WTC11 (cell line): ENCODE measurements around the gene TCF7L2. TPM values are rescaled to one million over a fixed set of nuclear protein-coding genes. Genes with fewer than 3 reads are reported as not detected.

Source experiments
- ATAC-seq: fragments of 200-7000 bp; cut with Tn5 transposase; 2 replicates; pipeline ENCODE4 v1.10.0; 2021; ENCODE audit warnings: mild to moderate bottlenecking, moderate library complexity
- CTCF ChIA-PET: fragments of 300-600 bp; sonication (Branson Sonifier 250); formaldehyde crosslinking; loops from one replicate; lab custom pipeline; 2021; ENCODE audit warnings: antibody characterized with exemption; lab: Charles Lee
- POLR2A ChIA-PET: fragments of 350-600 bp; sonication (Branson Sonifier 250); formaldehyde crosslinking; loops from one replicate; lab custom pipeline; 2021; ENCODE audit warnings: antibody characterized with exemption; lab: Charles Lee
- DNase-seq: peaks from one replicate; pipeline ENCODE4 v3.0.0; 2021; ENCODE audit warnings: low spot score
- H3K27ac Mint-ChIP-seq: 2 replicates; pipeline ENCODE4 v1.8.0; 2021; ENCODE audit warnings: mixed read lengths
- H3K27me3 Mint-ChIP-seq: 2 replicates; pipeline ENCODE4 v1.8.0; 2021; ENCODE audit warnings: low read depth, mild to moderate bottlenecking, moderate library complexity, mixed read lengths
- H3K36me3 Mint-ChIP-seq: 2 replicates; pipeline ENCODE4 v1.8.0; 2021; ENCODE audit warnings: mixed read lengths
- H3K4me1 Mint-ChIP-seq: 2 replicates; pipeline ENCODE4 v1.8.0; 2022; ENCODE audit warnings: mixed read lengths
- H3K4me3 Mint-ChIP-seq: 2 replicates; pipeline ENCODE4 v1.8.0; 2021; ENCODE audit warnings: mild to moderate bottlenecking, moderate library complexity, mixed read lengths
- H3K9me3 Mint-ChIP-seq: 2 replicates; pipeline ENCODE4 v1.8.0; 2021; ENCODE audit warnings: mixed read lengths
- CBFB ChIP-seq: sonication (generic); formaldehyde crosslinking; IDR thresholded peaks from 2 replicates; pipeline ENCODE4 v1.8.1; 2022; ENCODE audit warnings: mild to moderate bottlenecking, low read depth, missing genetic modification reagents
- E2F5 ChIP-seq: sonication (generic); formaldehyde crosslinking; IDR thresholded peaks from 2 replicates; pipeline ENCODE4 v1.8.1; 2022; ENCODE audit warnings: mild to moderate bottlenecking, moderate library complexity, missing genetic modification reagents
- EMX1 ChIP-seq: fragments of 250-450 bp; sonication (Bioruptor Pico); IDR thresholded peaks from 2 replicates; pipeline ENCODE4 v1.8.0; 2021; ENCODE audit warnings: mild to moderate bottlenecking
- GABPB1 ChIP-seq: sonication (generic); formaldehyde crosslinking; IDR thresholded peaks from 2 replicates; pipeline ENCODE4 v1.8.1; 2023; ENCODE audit warnings: mild to moderate bottlenecking, missing genetic modification reagents
- IRF2 ChIP-seq: sonication (generic); formaldehyde crosslinking; IDR thresholded peaks from 2 replicates; pipeline ENCODE4 v1.8.0; 2022; ENCODE audit warnings: low read depth, missing genetic modification reagents, borderline replicate concordance
- MAX ChIP-seq: sonication (generic); formaldehyde crosslinking; IDR thresholded peaks from 2 replicates; pipeline ENCODE4 v1.8.0; 2022; ENCODE audit warnings: mild to moderate bottlenecking, missing genetic modification reagents
- MXD4 ChIP-seq: fragments of 250-450 bp; sonication (Bioruptor Pico); IDR thresholded peaks from 2 replicates; pipeline ENCODE4 v1.8.0; 2021; ENCODE audit warnings: mild to moderate bottlenecking, moderate library complexity, borderline replicate concordance
- NR3C1 ChIP-seq: sonication (generic); formaldehyde crosslinking; conservative IDR thresholded peaks from 2 replicates; pipeline ENCODE4 v1.8.1; 2023; ENCODE audit warnings: low read depth, mild to moderate bottlenecking, missing genetic modification reagents
- PRRX2 ChIP-seq: fragments of 250-450 bp; sonication (Bioruptor Pico); IDR thresholded peaks from 2 replicates; pipeline ENCODE4 v1.8.0; 2021; ENCODE audit warnings: mild to moderate bottlenecking
- RELA ChIP-seq: sonication (generic); formaldehyde crosslinking; IDR thresholded peaks from 2 replicates; pipeline ENCODE4 v1.8.1; 2022; ENCODE audit warnings: missing genetic modification reagents, mild to moderate bottlenecking, borderline replicate concordance
- SOX15 ChIP-seq: fragments of 250-450 bp; sonication (Bioruptor Pico); IDR thresholded peaks from 2 replicates; pipeline ENCODE4 v1.9.0; 2021; ENCODE audit warnings: mild to moderate bottlenecking
- TCF7 ChIP-seq: sonication (generic); formaldehyde crosslinking; IDR thresholded peaks from 2 replicates; pipeline ENCODE4 v1.8.0; 2022; ENCODE audit warnings: mild to moderate bottlenecking, low read depth, missing genetic modification reagents, moderate library complexity
- TEAD1 ChIP-seq: sonication (generic); formaldehyde crosslinking; IDR thresholded peaks from 2 replicates; pipeline ENCODE4 v1.8.0; 2022; ENCODE audit warnings: mild to moderate bottlenecking, missing genetic modification reagents
- ZBTB21 ChIP-seq: sonication (generic); formaldehyde crosslinking; IDR thresholded peaks from 2 replicates; pipeline ENCODE4 v1.8.1; 2023; ENCODE audit warnings: mild to moderate bottlenecking, missing genetic modification reagents, borderline replicate concordance
- ZBTB43 ChIP-seq: sonication (generic); formaldehyde crosslinking; IDR thresholded peaks from 2 replicates; pipeline ENCODE4 v1.8.1; 2023; ENCODE audit warnings: mild to moderate bottlenecking, missing genetic modification reagents
- ZNF121 ChIP-seq: sonication (generic); formaldehyde crosslinking; IDR thresholded peaks from 2 replicates; pipeline ENCODE4 v1.8.0; 2023; ENCODE audit warnings: missing genetic modification reagents
- ZNF232 ChIP-seq: sonication (generic); formaldehyde crosslinking; IDR thresholded peaks from 2 replicates; pipeline ENCODE4 v1.8.0; 2022; ENCODE audit warnings: mild to moderate bottlenecking, missing genetic modification reagents
- total RNA-seq: library from RNA; stranded (reverse); gene quantifications from 3 replicates; pipeline ENCODE4 v1.2.3, GENCODE V29; 2021
- TF ChIP-seq, protein P1 (sequence below): sonication (generic); formaldehyde crosslinking; IDR thresholded peaks from 2 replicates; pipeline ENCODE4 v1.8.1; 2023; ENCODE audit warnings: mild to moderate bottlenecking, missing genetic modification reagents, moderate library complexity
- TF ChIP-seq, protein P2 (sequence below): fragments of 250-450 bp; sonication (Bioruptor Pico); IDR thresholded peaks from 2 replicates; pipeline ENCODE4 v1.9.0; 2021; ENCODE audit warnings: mild to moderate bottlenecking

Gene TCF7L2
- total RNA-seq, 1 experiment from 2014 or later: 44.5 TPM

DNA sequence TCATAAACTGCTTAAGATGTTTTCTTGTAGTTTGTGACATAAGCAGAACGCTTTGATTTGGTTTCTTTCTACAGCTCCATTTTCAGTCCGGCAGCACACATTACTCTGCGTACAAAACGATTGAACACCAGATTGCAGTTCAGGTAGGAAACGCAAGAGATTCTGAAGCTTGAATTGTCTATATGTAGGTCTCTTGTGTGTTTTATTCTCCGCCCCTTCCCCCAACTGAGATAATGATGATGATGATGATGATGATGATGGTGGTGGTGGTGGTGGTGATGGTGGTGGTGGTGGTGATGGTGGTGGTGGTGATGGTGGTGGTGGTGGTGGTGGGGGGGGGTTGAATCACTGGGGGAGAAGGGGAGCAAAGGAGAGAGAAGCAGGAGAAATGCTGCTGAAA is 14.4 kb downstream of the TCF7L2 start:
- no peak for ATAC-seq
- TF ChIP-seq SOX15 (no peak), TCF7 (CRISPR knock-in tag) (no peak), E2F5 (CRISPR knock-in tag) (no peak), ZBTB21 (CRISPR knock-in tag) (no peak)
- Mint-ChIP-seq H3K4me3 (no peak overlapping the region), H3K27me3 (no peaks in the 10 kb centered on the region), H3K4me1 (peaks cover 58% of the 10 kb centered on the region), H3K36me3 (peaks cover 57% of the 10 kb centered on the region), H3K9me3 (peaks cover 8% of the 10 kb centered on the region), H3K27ac (no peak overlapping the region; the same call in 1 of the 2 replicates)
- ChIA-PET CTCF (no interaction called here), POLR2A (no interaction called here)
- no peak for DNase-seq

DNA sequence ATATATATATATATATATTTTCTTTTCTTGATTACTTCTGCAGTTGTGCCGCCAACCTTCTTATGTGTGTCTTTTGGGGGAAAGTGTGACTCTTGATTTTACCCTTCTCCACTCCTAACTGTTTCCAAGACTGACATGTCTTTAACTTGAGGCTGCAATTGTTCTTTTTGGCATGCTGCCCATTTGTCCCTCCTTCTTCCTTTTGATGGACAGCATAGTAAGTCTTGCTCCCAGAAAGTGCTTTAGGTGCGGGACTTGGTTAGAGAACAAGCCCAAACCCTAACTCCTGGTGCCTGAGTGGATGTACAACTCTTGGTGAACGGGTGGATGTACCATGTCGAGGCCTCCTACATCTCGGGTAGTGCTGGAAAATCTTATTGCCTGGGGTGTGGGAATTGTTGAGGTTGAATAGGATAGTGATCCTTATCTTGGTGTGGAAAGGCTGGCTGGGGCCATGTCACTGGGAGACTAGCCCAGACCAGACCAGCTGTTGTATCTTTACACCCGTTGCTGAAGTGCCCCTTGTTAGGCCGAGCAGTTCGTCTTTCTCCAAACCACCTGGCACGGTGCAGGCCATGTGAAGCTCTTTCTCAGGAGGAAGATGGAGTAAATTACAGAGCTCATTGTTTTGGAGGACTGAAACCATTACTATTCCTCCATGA is 16.3 kb downstream of the TCF7L2 start:
- CTCF ChIA-PET: no interaction called here
- TF ChIP-seq CBFB (CRISPR knock-in tag) (no peak), NR3C1 (CRISPR knock-in tag) (no peak), MAX (CRISPR knock-in tag) (no peak), IRF2 (no peak), EMX1 (no peak), RELA (no peak), PRRX2 (CRISPR knock-in tag) (no peak), GABPB1 (CRISPR knock-in tag) (no peak), MXD4 (CRISPR knock-in tag) (no peak), ZNF121 (CRISPR knock-in tag) (no peak), ZNF232 (CRISPR knock-in tag) (no peak), ZBTB43 (CRISPR knock-in tag) (no peak), TEAD1 (no peak)
- TF ChIP-seq, protein P1, sequence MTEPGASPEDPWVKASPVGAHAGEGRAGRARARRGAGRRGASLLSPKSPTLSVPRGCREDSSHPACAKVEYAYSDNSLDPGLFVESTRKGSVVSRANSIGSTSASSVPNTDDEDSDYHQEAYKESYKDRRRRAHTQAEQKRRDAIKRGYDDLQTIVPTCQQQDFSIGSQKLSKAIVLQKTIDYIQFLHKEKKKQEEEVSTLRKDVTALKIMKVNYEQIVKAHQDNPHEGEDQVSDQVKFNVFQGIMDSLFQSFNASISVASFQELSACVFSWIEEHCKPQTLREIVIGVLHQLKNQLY (CRISPR knock-in tag): no peak
- TF ChIP-seq, protein P2, sequence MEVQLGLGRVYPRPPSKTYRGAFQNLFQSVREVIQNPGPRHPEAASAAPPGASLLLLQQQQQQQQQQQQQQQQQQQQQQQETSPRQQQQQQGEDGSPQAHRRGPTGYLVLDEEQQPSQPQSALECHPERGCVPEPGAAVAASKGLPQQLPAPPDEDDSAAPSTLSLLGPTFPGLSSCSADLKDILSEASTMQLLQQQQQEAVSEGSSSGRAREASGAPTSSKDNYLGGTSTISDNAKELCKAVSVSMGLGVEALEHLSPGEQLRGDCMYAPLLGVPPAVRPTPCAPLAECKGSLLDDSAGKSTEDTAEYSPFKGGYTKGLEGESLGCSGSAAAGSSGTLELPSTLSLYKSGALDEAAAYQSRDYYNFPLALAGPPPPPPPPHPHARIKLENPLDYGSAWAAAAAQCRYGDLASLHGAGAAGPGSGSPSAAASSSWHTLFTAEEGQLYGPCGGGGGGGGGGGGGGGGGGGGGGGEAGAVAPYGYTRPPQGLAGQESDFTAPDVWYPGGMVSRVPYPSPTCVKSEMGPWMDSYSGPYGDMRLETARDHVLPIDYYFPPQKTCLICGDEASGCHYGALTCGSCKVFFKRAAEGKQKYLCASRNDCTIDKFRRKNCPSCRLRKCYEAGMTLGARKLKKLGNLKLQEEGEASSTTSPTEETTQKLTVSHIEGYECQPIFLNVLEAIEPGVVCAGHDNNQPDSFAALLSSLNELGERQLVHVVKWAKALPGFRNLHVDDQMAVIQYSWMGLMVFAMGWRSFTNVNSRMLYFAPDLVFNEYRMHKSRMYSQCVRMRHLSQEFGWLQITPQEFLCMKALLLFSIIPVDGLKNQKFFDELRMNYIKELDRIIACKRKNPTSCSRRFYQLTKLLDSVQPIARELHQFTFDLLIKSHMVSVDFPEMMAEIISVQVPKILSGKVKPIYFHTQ (CRISPR knock-in tag): no peak
- TF ChIP-seq, all 79 proteins: peak for 0
- H3K4me1 Mint-ChIP-seq: peaks cover 53% of the 10 kb centered on the region
- peak overlapping the region; percentile 41 for H3K27ac Mint-ChIP-seq
- H3K27me3 Mint-ChIP-seq: no peaks in the 10 kb centered on the region
- ATAC-seq: no peak
- peaks cover 3% of the 10 kb centered on the region for H3K9me3 Mint-ChIP-seq
- no peak for DNase-seq
- POLR2A ChIA-PET: interaction anchor here (1.1 kb wide), 1 partner anchor 16 kb away, joined by 3 read pairs; the partner anchor contains the start of gene TCF7L2
- H3K4me3 Mint-ChIP-seq: no peak overlapping the region
- H3K36me3 Mint-ChIP-seq: peaks cover 62% of the 10 kb centered on the region
